Dermis microvascular lymphatic vessel endothelial cell (primary cell): ENCODE results near the gene COL9A3. TPM values are rescaled to one million over a fixed set of nuclear protein-coding genes. Genes with fewer than 3 reads are reported as not detected.
A peak's percentile ranks its signal among the peaks of the same experiment; 100 is the strongest.

Experiments used
- DNase-seq, 2 donors: peaks; one replicate each; pipeline versions ENCODE4 v3.0.0 to v3.0.0-alpha.2; 2010; ENCODE audit warnings: low read depth in 2 of 2
- total RNA-seq: library from RNA; depleted of rRNA; stranded (reverse); fragments of >200 nt; gene quantifications from 2 replicates; pipeline ENCODE4 v1.2.1, GENCODE V29; 2014

Gene COL9A3
- total RNA-seq, 1 donor from 2014 or later = 1.0 TPM

GRCh38 chr20:62878244-62879038 is 61.6 kb downstream of the COL9A3 start:
- no peak for DNase-seq

GRCh38 chr20:62879275-62880146 is 62.7 kb downstream of the COL9A3 start:
- DNase-seq = no peak

GRCh38 chr20:62880147-62880934 is 63.5 kb downstream of the COL9A3 start:
- DNase-seq = no peak

GRCh38 chr20:62880935-62881661 is 64.2 kb downstream of the COL9A3 start:
- DNase-seq = no peak

- DNase-seq = no peak
Measured at GRCh38 chr20:62881662-62882395, 65.0 kb downstream of the COL9A3 start.

- no peak for DNase-seq
Measured at GRCh38 chr20:62882426-62882825, 65.6 kb downstream of the COL9A3 start.

- no peak for DNase-seq
Measured at GRCh38 chr20:62884556-62884955, 67.7 kb downstream of the COL9A3 start.

- DNase-seq = no peak
Measured at GRCh38 chr20:62885046-62885895, 68.4 kb downstream of the COL9A3 start.

- no peak for DNase-seq
Measured at GRCh38 chr20:62885896-62886708, 69.3 kb downstream of the COL9A3 start.

GRCh38 chr20:62886709-62887058 is 69.8 kb downstream of the COL9A3 start:
- no peak for DNase-seq

GRCh38 chr20:62887152-62887859 is 70.5 kb downstream of the COL9A3 start:
- peak; percentile 48 to 91 for DNase-seq

GRCh38 chr20:62887860-62888239 is 71.0 kb downstream of the COL9A3 start:
- DNase-seq = no peak

- DNase-seq = no peak
Measured at GRCh38 chr20:62888406-62888805, 71.6 kb downstream of the COL9A3 start.

- no peak for DNase-seq
Measured at GRCh38 chr20:62888910-62889309, 72.1 kb downstream of the COL9A3 start.

- DNase-seq = no peak
Measured at GRCh38 chr20:62889411-62889810, 72.6 kb downstream of the COL9A3 start.

- DNase-seq = no peak
Measured at GRCh38 chr20:62889871-62890270, 73.0 kb downstream of the COL9A3 start.

GRCh38 chr20:62890444-62890843 is 73.6 kb downstream of the COL9A3 start:
- no peak for DNase-seq
